HEK293T (cell line): ENCODE measurements around the gene MKRN1.
"Not testable (repeated sequence)": the region's sequence is repeated elsewhere in the genome, so short reads cannot be mapped to it uniquely, and the experiment has no call there.

Experiments used
- CTCF ChIA-PET: fragments of 350-600 bp; formaldehyde crosslinking; extraction: SDS; loops from one replicate; lab custom pipeline; 2021; ENCODE audit warnings: antibody characterized with exemption, inconsistent platforms; lab: Yijun Ruan, JAX
- POLR2A ChIA-PET: fragments of 350-600 bp; formaldehyde crosslinking; extraction: SDS; loops from one replicate; lab custom pipeline; 2020; ENCODE audit warnings: antibody characterized with exemption, inconsistent platforms; lab: Yijun Ruan, JAX
- DNase-seq: peaks from one replicate; pipeline ENCODE4 v3.0.0; 2012; ENCODE audit warnings: mixed read lengths; ENCODE audit errors: extremely low spot score
- ARNT ChIP-seq: fragments of 450-650 bp; IDR thresholded peaks from 2 replicates; pipeline ENCODE4 v1.6.1; 2017; ENCODE audit warnings: mild to moderate bottlenecking
- BHLHE40 ChIP-seq: fragments of 450-650 bp; IDR thresholded peaks from 2 replicates; pipeline ENCODE4 v1.6.1; 2016; ENCODE audit warnings: mild to moderate bottlenecking, moderate library complexity, borderline replicate concordance
- CTBP1 ChIP-seq: fragments of 450-650 bp; IDR thresholded peaks from 2 replicates; pipeline ENCODE4 v1.6.1; 2016; ENCODE audit warnings: borderline replicate concordance
- ELF4 ChIP-seq: fragments of 450-650 bp; IDR thresholded peaks from 2 replicates; pipeline ENCODE4 v1.6.1; 2017; ENCODE audit warnings: antibody characterized with exemption
- FOXA1 ChIP-seq: fragments of 450-650 bp; IDR thresholded peaks from 2 replicates; pipeline ENCODE4 v1.6.1; 2016; ENCODE audit warnings: mild to moderate bottlenecking
- FOXK2 ChIP-seq: fragments of 450-650 bp; IDR thresholded peaks from 2 replicates; pipeline ENCODE4 v1.6.1; 2016; ENCODE audit warnings: mild to moderate bottlenecking
- FOXM1 ChIP-seq: fragments of 450-650 bp; IDR thresholded peaks from 2 replicates; pipeline ENCODE4 v1.6.1; 2017; ENCODE audit warnings: mild to moderate bottlenecking, borderline replicate concordance
- HDGF ChIP-seq: fragments of 450-650 bp; IDR thresholded peaks from 2 replicates; pipeline ENCODE4 v1.6.1; 2017; ENCODE audit warnings: antibody characterized with exemption, borderline replicate concordance
- L3MBTL2 ChIP-seq: fragments of 450-650 bp; conservative IDR thresholded peaks from 2 replicates; pipeline ENCODE4 v1.6.1; 2016; ENCODE audit warnings: mild to moderate bottlenecking
- LEF1 ChIP-seq: fragments of 450-650 bp; IDR thresholded peaks from 2 replicates; pipeline ENCODE4 v1.6.1; 2017; ENCODE audit warnings: mild to moderate bottlenecking, borderline replicate concordance
- NFRKB ChIP-seq: fragments of 450-650 bp; IDR thresholded peaks from 2 replicates; pipeline ENCODE4 v1.6.1; 2016; ENCODE audit warnings: mild to moderate bottlenecking, moderate library complexity
- SP1 ChIP-seq: fragments of 450-650 bp; IDR thresholded peaks from 2 replicates; pipeline ENCODE4 v1.6.1; 2017
- SUZ12 ChIP-seq: fragments of 450-650 bp; IDR thresholded peaks from 2 replicates; pipeline ENCODE4 v1.6.1; 2016; ENCODE audit warnings: mild to moderate bottlenecking
- TARDBP ChIP-seq: fragments of 450-650 bp; IDR thresholded peaks from 2 replicates; pipeline ENCODE4 v1.6.1; 2016
- ZNF384 ChIP-seq: fragments of 450-650 bp; IDR thresholded peaks from 2 replicates; pipeline ENCODE4 v1.6.1; 2016
- TF ChIP-seq, protein P1 (sequence below): fragments of 450-650 bp; IDR thresholded peaks from 2 replicates; pipeline ENCODE4 v1.6.1; 2016

The MKRN1 gene

DNA sequence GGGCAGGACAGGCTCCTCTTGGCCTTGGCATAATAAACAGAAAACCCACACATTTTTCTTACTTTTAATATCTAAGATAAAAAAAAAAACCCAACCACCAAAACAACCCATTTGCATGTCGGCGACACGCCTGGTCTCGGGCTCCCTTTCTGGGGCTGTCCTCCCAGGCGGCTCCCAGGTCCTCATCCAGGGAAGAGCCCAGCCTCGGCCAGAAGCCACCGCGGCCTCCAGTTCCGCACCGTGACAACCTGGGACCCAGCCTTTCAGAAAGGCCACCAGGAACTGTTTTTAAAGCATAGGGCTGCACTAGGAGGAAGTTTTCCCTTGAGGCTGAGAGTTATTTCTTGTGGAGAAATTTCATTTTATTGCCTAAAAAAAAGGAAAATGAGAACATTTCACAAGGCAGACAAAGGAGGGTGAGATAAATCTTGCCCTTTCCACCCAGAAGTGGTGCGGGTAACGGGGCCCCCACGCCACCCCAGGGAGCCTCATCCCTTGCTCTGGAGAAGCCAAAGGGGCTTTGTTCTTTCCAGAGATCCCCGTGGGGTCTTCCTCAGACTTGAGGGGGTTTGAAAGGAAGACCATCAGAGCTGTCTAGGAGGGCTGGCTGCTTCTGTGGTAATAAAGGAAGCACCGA is 39.2 kb upstream of the MKRN1 start:
- DNase-seq: no peak
- CTCF ChIA-PET: interaction anchor here (0.6 to 4.7 kb wide), 19 partner anchors 12 to 157 kb away, joined by 3 to 32 read pairs (median 4); no protein-coding TSS in a partner anchor
- TF ChIP-seq FOXK2: no peak
- TF ChIP-seq ZNF384: no peak
- no peak for TF ChIP-seq FOXM1
- TF ChIP-seq, protein P1, sequence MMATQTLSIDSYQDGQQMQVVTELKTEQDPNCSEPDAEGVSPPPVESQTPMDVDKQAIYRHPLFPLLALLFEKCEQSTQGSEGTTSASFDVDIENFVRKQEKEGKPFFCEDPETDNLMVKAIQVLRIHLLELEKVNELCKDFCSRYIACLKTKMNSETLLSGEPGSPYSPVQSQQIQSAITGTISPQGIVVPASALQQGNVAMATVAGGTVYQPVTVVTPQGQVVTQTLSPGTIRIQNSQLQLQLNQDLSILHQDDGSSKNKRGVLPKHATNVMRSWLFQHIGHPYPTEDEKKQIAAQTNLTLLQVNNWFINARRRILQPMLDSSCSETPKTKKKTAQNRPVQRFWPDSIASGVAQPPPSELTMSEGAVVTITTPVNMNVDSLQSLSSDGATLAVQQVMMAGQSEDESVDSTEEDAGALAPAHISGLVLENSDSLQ: no peak
- TF ChIP-seq ARNT: no peak
- TF ChIP-seq BHLHE40: no peak
- TF ChIP-seq FOXA1: no peak
- TF ChIP-seq SUZ12: no peak
- no peak for TF ChIP-seq HDGF
- no peak for TF ChIP-seq ELF4
- POLR2A ChIA-PET: interaction anchor here (1.2 to 1.4 kb wide), 3 partner anchors 41 to 122 kb away, joined by 3 to 5 read pairs (median 5); partner anchors contain the start of gene DENND2A

DNA sequence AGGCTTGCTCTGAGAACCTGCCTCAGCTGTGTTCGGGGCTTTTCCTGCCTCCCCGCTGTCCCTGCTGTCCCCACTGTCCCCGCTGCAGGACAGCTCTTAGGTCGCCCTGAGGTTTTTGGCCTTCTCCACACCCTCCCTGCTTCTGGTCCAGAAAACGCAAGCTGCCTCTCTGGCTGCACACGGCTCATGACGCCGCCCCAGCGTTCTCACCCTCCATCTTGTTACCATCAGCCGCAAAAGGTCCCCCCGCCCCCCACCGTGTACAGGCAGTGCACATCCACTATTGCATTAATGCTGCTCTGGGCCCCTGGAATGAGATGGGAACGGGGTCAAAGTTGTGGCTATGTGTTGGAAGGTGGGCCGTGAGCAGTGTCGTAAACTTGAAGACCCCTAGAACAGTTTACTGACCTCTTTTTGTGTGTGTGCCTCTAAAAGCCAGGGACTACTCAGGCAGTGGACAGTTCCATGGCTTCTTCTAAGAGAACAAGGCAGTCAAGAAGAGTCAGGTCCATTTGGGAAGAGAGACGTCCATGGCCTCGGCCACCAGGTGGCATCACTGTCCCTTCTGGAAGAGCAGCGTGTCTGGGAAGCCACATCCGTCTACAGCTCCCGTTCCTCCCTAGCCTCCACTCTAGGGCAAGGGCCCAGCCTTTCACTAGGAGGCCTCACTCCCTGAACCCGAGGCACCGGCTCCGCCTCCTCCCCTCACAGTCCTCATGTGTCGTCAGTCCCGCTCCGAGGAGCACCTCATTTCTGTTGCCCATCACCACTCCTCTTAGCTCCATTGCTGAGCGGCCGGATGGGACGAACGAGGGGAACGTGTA is 38.5 kb upstream of the MKRN1 start:
- CTCF ChIA-PET: interaction anchor here (0.6 to 4.7 kb wide), 19 partner anchors 11 to 158 kb away, joined by 3 to 32 read pairs (median 4); no protein-coding TSS in a partner anchor

DNA sequence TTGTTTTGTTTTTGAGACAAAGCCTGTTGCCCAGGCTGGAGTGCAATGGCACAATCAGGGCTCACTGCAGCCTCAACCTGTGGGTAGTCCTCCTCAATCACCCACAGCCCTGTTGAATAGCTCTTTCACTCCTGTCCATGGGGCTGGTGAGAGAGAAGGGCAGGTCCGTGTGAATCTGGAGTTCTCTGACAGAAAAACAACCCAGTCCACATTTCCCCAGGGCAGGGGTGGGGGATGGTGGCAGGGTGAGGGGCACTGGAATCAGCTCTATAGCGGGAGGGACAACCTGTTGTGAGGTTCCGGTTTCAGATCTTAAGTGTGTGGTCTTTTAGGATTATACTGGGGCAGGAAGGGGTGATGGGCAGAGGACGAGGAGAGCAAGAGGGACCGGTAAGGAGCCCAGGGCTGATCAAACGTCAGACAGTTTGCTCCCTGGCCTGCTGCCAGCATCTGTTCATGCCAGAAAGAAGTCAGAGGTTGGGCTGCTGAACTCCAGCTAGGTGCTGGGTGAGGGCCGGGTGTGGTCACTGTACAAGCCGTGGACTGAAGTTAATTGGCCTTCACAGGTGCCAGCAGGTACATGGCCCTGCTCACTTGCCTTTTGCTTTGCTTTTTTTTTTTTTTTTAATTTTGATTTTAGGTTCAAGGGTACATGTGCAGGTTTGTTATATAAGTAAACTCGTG is 33.2 kb upstream of the MKRN1 start:
- peak; percentile 61 for DNase-seq
- ChIA-PET POLR2A (no interaction called here), CTCF (interaction anchor here (0.6 to 3.7 kb wide), 3 partner anchors 34 to 141 kb away, joined by 3 to 21 read pairs (median 4); no protein-coding TSS in a partner anchor)
- TF ChIP-seq SUZ12 (no peak), ZNF384 (no peak), ARNT (no peak), BHLHE40 (no peak), FOXK2 (no peak)

More for the DNA sequence above, 38.5 kb upstream of the MKRN1 start:
- peak; percentile 97 for DNase-seq
- POLR2A ChIA-PET: interaction anchor here (1.2 to 1.4 kb wide), 3 partner anchors 40 to 123 kb away, joined by 3 to 5 read pairs (median 5); partner anchors contain the start of gene DENND2A
- no peak for TF ChIP-seq FOXM1
- TF ChIP-seq HDGF: peak; percentile 97

DNA sequence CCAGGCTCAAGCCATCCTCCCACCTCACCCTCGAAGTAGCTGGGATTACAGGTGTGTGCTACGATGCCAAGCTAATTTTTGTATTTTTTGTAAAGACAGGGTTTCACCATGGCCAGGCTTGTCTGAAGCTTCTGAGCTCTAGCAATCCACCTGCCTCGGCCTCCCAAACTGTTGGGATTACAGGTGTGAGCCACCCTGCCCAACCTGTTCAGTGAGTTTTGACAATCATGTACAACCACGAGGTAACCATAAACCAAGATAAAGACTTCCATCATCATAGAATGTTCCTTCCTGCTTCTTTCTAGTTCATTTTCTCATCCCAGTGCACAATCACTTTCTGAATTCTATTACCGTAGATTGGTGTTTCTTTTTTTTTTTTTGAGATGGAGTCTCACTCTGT is 30.5 kb upstream of the MKRN1 start:
- no peak for DNase-seq
- CTCF ChIA-PET: interaction anchor here (0.9 kb wide), 1 partner anchor 33 kb away, joined by 3 read pairs; no protein-coding TSS in a partner anchor
- POLR2A ChIA-PET: no interaction called here
- TF ChIP-seq L3MBTL2 (no peak), SP1 (no peak), ELF4 (no peak), BHLHE40 (no peak), FOXA1 (no peak), LEF1 (no peak), ARNT (no peak), CTBP1 (no peak), ZNF384 (no peak), FOXK2 (no peak), TARDBP (no peak), NFRKB (no peak), HDGF (no peak), FOXM1 (no peak), SUZ12 (no peak)
- TF ChIP-seq, protein P1: no peak

DNA sequence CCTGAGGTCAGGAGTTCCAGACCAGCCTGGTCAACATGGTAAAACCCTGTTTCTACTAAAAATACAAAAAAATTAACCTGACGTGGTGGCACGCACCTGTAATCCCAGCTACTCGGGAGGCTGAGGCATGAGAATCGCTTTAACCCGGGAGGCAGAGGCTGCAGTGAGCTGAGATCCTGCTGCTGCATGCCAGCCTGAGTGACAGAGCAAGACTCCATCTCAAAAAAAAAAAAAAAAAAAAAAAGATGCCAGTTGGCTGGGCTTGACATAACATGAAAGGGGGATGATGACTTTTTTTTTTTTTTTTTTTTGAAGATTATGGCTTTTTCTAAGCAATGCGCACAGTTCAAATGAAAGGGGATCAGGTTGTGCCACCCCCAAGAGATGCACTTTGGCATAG is 28.3 kb upstream of the MKRN1 start:
- not testable (repeated sequence) for DNase-seq
- CTCF ChIA-PET: interaction anchor here (0.6 to 2.2 kb wide), 3 partner anchors 10 to 14 kb away, joined by 3 to 9 read pairs (median 8); no protein-coding TSS in a partner anchor

DNA sequence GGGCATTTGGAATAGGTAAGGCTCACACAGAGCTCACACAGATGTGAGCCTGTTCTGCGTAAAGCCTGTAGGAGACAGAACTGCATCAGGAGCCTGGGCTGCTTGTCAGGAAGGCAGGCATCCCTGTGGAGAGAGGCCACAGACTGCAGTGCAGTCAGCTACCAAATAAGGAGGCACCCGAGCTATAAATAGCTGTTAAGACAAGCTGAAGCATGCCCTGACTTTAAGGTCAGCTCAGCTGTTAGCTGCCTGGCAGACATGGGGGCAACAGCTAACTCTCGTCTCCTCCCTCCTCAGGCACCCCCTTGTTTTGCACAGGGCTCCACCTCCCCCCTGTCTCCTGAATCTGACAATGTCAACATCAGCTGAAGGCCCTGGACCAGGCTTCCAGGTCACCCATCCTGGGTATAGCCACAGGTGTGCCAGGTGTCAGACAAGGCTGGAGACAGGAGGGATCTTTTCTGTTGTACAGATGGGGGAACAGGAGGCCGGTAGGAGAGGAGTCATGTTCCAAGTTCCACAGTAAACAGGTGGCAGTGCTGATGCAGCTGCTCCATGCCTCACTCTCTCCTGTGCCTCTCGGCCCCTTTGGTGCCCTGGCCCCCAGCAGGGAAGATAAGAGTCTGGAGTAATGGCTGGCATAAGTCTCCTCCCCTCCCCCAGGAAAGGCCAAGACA is 27.6 kb upstream of the MKRN1 start:
- peak; percentile 77 for DNase-seq
- CTCF ChIA-PET: interaction anchor here (0.5 to 2.2 kb wide), 4 partner anchors 9 to 469 kb away, joined by 3 to 9 read pairs (median 6); no protein-coding TSS in a partner anchor
- POLR2A ChIA-PET: interaction anchor here (0.9 to 1.1 kb wide), 2 partner anchors 29 to 166 kb away, joined by 3 read pairs; partner anchors contain the start of gene ADCK2
- no peak for TF ChIP-seq FOXA1
- no peak for TF ChIP-seq ZNF384
- TF ChIP-seq HDGF: no peak
- TF ChIP-seq FOXK2: no peak
- no peak for TF ChIP-seq ARNT
- no peak for TF ChIP-seq CTBP1
- no peak for TF ChIP-seq LEF1
- no peak for TF ChIP-seq ELF4
- no peak for TF ChIP-seq BHLHE40

More for the DNA sequence above, 28.3 kb upstream of the MKRN1 start:
- POLR2A ChIA-PET: interaction anchor here (1.1 kb wide), 1 partner anchor 29 kb away, joined by 3 read pairs; no protein-coding TSS in a partner anchor
